GM12892 (cell line): ENCODE measurements around the gene SV2B.

Experiments used
- POLR2A ChIP-seq: IDR thresholded peaks from 2 replicates; pipeline ENCODE4 v1.6.1; 2011; ENCODE audit warnings: low read depth, low read length, control low read depth
- POLR2AphosphoS5 ChIP-seq: IDR thresholded peaks from 2 replicates; pipeline ENCODE4 v1.6.1; 2011; ENCODE audit warnings: low read depth, low read length, control low read depth
- TAF1 ChIP-seq: IDR thresholded peaks from 2 replicates; pipeline ENCODE4 v1.6.1; 2011; ENCODE audit warnings: low read depth, mild to moderate bottlenecking, control low read depth, low read length, borderline replicate concordance

- TF ChIP-seq TAF1: no peak
- TF ChIP-seq POLR2AphosphoS5: no peak
- no peak for TF ChIP-seq POLR2A
Measured at GRCh38 chr15:91073768-91074167, 26.3 kb upstream of the SV2B start.
